CD4-positive, alpha-beta T cell treated with Interleukin-4 for 1 hour (primary cell): ENCODE results near the gene PTPMT1.

Experiments used
- DNase-seq, 2 donors: peaks; one replicate each; pipeline ENCODE4 v3.0.0-alpha.2; 2020 to 2022

The PTPMT1 gene

DNA sequence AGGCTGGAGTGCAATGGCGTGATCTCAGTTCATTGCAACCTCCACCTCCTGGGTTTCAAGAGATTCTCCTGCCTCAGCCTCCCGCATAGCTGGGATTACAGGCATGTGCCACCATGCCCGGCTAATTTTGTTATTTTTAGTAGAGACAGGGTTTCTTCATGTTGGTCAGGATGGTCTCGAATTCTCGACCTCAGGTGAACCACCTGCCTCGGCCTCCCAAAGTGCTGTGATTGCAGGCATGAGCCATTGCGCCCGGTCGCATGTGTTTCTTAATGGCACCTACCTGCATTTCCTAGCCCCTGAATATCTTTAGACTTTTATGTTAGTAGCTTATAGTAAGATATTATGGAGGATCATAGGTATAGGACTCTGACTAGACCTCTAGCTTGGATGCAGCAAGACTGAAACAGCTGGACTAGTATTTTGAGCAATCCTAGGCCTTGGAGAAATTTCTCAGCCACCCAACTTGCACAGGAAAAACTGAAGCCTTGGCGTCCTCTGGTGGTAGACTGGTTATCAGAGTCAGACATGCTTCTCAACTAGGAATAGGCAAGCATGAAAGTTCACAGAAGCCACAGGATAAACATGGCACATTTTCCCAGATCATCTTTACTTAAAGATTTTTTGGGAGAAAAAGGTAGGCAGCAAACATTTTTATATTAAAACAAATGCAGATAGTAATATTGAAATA, 51.5 kb downstream of the PTPMT1 start:
- DNase-seq: peak in 1 of 2 donors; percentile 17

DNA sequence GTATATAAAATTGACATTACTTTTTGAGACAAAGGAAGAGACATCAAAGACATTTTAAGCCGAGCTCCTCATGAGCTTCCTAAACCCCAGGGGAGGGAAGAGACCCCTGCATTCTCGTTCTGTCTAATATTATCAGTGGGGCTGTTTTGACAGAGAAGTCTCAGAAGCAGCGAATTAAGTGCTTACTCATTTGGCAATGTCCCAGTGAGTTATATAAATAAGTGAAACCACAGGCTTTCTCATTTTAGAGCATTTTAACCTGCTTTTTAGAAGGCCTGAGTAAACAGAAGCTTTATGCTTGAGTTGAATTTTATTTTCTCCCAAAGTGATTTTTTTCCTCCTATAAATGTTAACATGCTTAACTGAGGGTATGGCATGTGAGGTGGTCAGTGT, 52.0 kb downstream of the PTPMT1 start:
- DNase-seq: no peak

DNA sequence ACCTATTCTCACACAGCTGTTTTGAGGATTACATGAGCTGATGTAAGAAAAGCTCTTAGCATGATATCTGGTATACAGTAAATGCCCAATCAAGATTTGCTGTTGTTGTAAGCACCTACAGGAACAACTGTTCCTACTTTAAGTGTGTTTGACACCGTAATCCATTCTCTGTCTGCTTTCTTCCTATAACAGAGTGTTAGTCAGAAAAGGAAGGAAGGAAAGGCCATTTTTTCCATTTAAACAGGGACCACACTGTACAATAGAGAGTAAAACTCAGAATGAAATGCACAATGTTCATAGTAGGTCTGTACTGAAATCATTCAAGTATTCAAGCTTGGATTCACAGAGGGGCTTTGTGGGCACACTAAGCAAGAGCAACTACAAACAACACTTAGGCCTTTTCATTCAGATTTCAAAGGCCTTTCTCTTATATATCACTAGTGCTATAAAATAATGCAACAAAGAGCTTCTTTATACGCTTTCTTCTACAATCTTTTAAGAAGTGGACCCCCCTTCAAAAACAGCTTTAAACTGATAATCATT, 55.5 kb downstream of the PTPMT1 start:
- no peak for DNase-seq
